K562 (cell line): ENCODE measurements around the gene GABRA5. TPM values are rescaled to one million over a fixed set of nuclear protein-coding genes. Genes with fewer than 3 reads are reported as not detected.

ENCODE experiments used
- ATAC-seq: fragments of 200-7000 bp; cut with Tn5 transposase; 3 replicates; pipeline ENCODE4 v1.9.1; 2020; ENCODE audit warnings: moderate library complexity
- BruUV-seq: library from RNA; stranded (reverse); fragments of 400-500 nt; replicated peaks from 2 replicates; lab custom pipeline; 2021; lab: Mats Ljungman, UMichigan
- CTCF ChIA-PET: fragments of 300-600 bp; formaldehyde crosslinking; extraction: SDS; loops from one replicate; lab custom pipeline; 2021; ENCODE audit warnings: low intra/inter-chr PET ratio; lab: Yijun Ruan, JAX
- POLR2A ChIA-PET: fragments of 300-600, 350-650 bp; sonication (Branson Sonifier 250); formaldehyde crosslinking; extraction: SDS; loops from one replicate; lab custom pipeline; 2021; ENCODE audit warnings: antibody characterized with exemption, inconsistent platforms; lab: Yijun Ruan, JAX
- DNase-seq, 4 experiments: peaks; one replicate each; pipeline versions ENCODE4 v3.0.0 to v3.0.0-alpha.2; 2011 to 2018; ENCODE audit warnings: low spot score in 3 of 4, mixed read lengths in 3 of 4; ENCODE audit errors: extremely low read depth in 1 of 4
- FAIRE-seq: peaks from 2 replicates; lab custom pipeline; 2011; peaks lifted over from hg19 to GRCh38; lab: Jason Lieb, UNC
- H2AFZ ChIP-seq: 2 replicates; pipeline ENCODE4 v1.6.0; 2011; ENCODE audit warnings: low read depth, low read length, control low read depth, inconsistent platforms
- H3K27ac ChIP-seq: fragments of 200-600 bp; 3 replicates; pipeline ENCODE4 v1.8.0; 2011; ENCODE audit warnings: low read depth, mild to moderate bottlenecking, control low read depth, inconsistent platforms, low read length, moderate library complexity, mixed read lengths; ENCODE audit errors: extremely low read depth
- H3K27me3 ChIP-seq, 2 experiments: fragments of 300-600 bp in 1 of 2; 2 replicates in 1 of 2; 3 replicates in 1 of 2; pipeline versions ENCODE4 v1.6.0 to v1.8.0; 2011; ENCODE audit warnings: inconsistent platforms in 2 of 2, low read length in 2 of 2, mild to moderate bottlenecking in 1 of 2, mixed read lengths in 1 of 2, moderate library complexity in 1 of 2; ENCODE audit not compliant: control insufficient read depth in 2 of 2, insufficient read depth in 2 of 2
- H3K36me3 ChIP-seq: fragments of 300-600 bp; 3 replicates; pipeline ENCODE4 v1.8.0; 2011; ENCODE audit warnings: mild to moderate bottlenecking, low read length, inconsistent platforms; ENCODE audit not compliant: control insufficient read depth, insufficient read depth
- H3K4me1 ChIP-seq, 2 experiments: fragments of 200-600 bp in 1 of 2; replicated peaks in 1 of 2; 2 replicates in 1 of 2; 3 replicates in 1 of 2; pipeline versions ENCODE4 v1.5.1 to v1.8.0; 2011; ENCODE audit warnings: inconsistent platforms in 2 of 2, low read length in 2 of 2, mild to moderate bottlenecking in 1 of 2, mixed read lengths in 1 of 2, moderate library complexity in 1 of 2; ENCODE audit not compliant: control insufficient read depth in 2 of 2, insufficient read depth in 2 of 2
- H3K4me2 ChIP-seq: 2 replicates; pipeline ENCODE4 v1.6.1; 2011; ENCODE audit warnings: low read length, control low read depth, inconsistent platforms, mixed read lengths; ENCODE audit not compliant: insufficient read depth
- H3K4me3 ChIP-seq: fragments of 200-600 bp; sonication (generic), shearing (Covaris generic); 2 replicates; pipeline ENCODE4 v1.5.1; 2016; ENCODE audit warnings: control low read depth, inconsistent platforms
- H3K79me2 ChIP-seq: fragments of 200-600 bp; 3 replicates; pipeline ENCODE4 v1.8.0; 2011; ENCODE audit warnings: low read length, inconsistent platforms; ENCODE audit not compliant: control insufficient read depth, insufficient read depth
- H3K9ac ChIP-seq, 2 experiments: 2 replicates each; pipeline versions ENCODE4 v1.6.0 to v1.6.1; 2011; ENCODE audit warnings: low read depth in 2 of 2, low read length in 2 of 2, control low read depth in 1 of 2, inconsistent platforms in 1 of 2, mild to moderate bottlenecking in 1 of 2, mixed read lengths in 1 of 2; ENCODE audit not compliant: insufficient read depth in 1 of 2
- H3K9me1 ChIP-seq: one replicate; pipeline ENCODE4 v1.6.0; 2011; ENCODE audit warnings: inconsistent platforms, mild to moderate bottlenecking, low read length, moderate library complexity; ENCODE audit not compliant: control insufficient read depth, insufficient read depth
- H3K9me3 ChIP-seq: replicated peaks from 2 replicates; pipeline ENCODE4 v1.5.1; 2011; ENCODE audit warnings: low read depth, low read length, inconsistent platforms; ENCODE audit not compliant: control insufficient read depth, insufficient read depth
- H4K20me1 ChIP-seq: replicated peaks from 2 replicates; pipeline ENCODE4 v1.6.1; 2011; ENCODE audit warnings: low read length, inconsistent platforms, mixed read lengths; ENCODE audit not compliant: control insufficient read depth, insufficient read depth
- BMI1 ChIP-seq: fragments of 150-350 bp; IDR thresholded peaks from 2 replicates; pipeline ENCODE4 v1.6.1; 2014; ENCODE audit warnings: low read length
- CHCHD3 ChIP-seq: fragments of 250-450 bp; sonication (Bioruptor Pico); IDR thresholded peaks from 2 replicates; pipeline ENCODE4 v2.1.2; 2022; ENCODE audit warnings: mild to moderate bottlenecking
- FOXM1 ChIP-seq, 2 experiments: fragments of 450-650 bp in 1 of 2; sonication (generic) in 1 of 2; formaldehyde crosslinking in 1 of 2; IDR thresholded peaks; 2 replicates each; pipeline versions ENCODE4 v1.6.1 to v1.9.0; 2017 to 2022; ENCODE audit warnings: low read depth in 2 of 2, mild to moderate bottlenecking in 2 of 2, missing genetic modification reagents in 1 of 2, moderate library complexity in 1 of 2
- HLTF ChIP-seq: fragments of 450-650 bp; IDR thresholded peaks from 2 replicates; pipeline ENCODE4 v1.6.1; 2016
- NR3C1 ChIP-seq: sonication (generic); formaldehyde crosslinking; IDR thresholded peaks from 2 replicates; pipeline ENCODE4 v1.8.1; 2022; ENCODE audit warnings: missing genetic modification reagents
- NRF1 ChIP-seq, 2 experiments: fragments of 450-650 bp; IDR thresholded peaks in 1 of 2; conservative IDR thresholded peaks in 1 of 2; 2 replicates each; pipeline ENCODE4 v1.6.1; 2014; ENCODE audit warnings: mild to moderate bottlenecking in 2 of 2
- PHB ChIP-seq: fragments of 250-450 bp; sonication (Bioruptor Pico); IDR thresholded peaks from 2 replicates; pipeline ENCODE4 v1.5.0; 2021
- RAD21 ChIP-seq, 2 experiments: fragments of 250-450 bp in 1 of 2; fragments of 450-650 bp in 1 of 2; sonication (Bioruptor Pico) in 1 of 2; formaldehyde crosslinking in 1 of 2; IDR thresholded peaks in 1 of 2; conservative IDR thresholded peaks in 1 of 2; 2 replicates each; pipeline versions ENCODE4 v1.4.0 to v1.8.0; 2020 to 2022; ENCODE audit warnings: mild to moderate bottlenecking in 2 of 2, moderate library complexity in 1 of 2
- RBM39 ChIP-seq: fragments of 200-400 bp; formaldehyde crosslinking; optimal IDR thresholded peaks from 2 replicates; pipeline ENCODE3; 2018; ENCODE audit warnings: low read depth, low read length
- SLC30A9 ChIP-seq: fragments of 250-450 bp; sonication (Bioruptor Pico); IDR thresholded peaks from 2 replicates; pipeline ENCODE4 v1.8.0; 2022; ENCODE audit warnings: mild to moderate bottlenecking, moderate library complexity
- TBP ChIP-seq: optimal IDR thresholded peaks from 2 replicates; pipeline ENCODE3; 2011; ENCODE audit warnings: low read depth, low read length, improper control_type of control experiment
- ZC3H8 ChIP-seq: fragments of 450-650 bp; IDR thresholded peaks from 2 replicates; pipeline ENCODE4 v1.6.1; 2017
- ZNF134 ChIP-seq: fragments of 250-450 bp; sonication (Bioruptor Pico); conservative IDR thresholded peaks from 2 replicates; pipeline ENCODE4 v1.4.0; 2020
- ZNF764 ChIP-seq: fragments of 250-450 bp; sonication (Bioruptor Pico); IDR thresholded peaks from 2 replicates; pipeline ENCODE4 v1.4.0; 2020; ENCODE audit warnings: low read depth, mild to moderate bottlenecking, moderate library complexity
- WGBS: fragments of 100-300 bp; shearing (Covaris generic); methylation state at CpG from one replicate; pipeline ENCODE4 v1.1.6; 2016; ENCODE audit warnings: low coverage, mixed read lengths; ENCODE audit not compliant: insufficient coverage; ENCODE audit errors: missing lambda C conversion rate; 5-methylcytosine and 5-hydroxymethylcytosine counted together
- in situ Hi-C: fragments of 300-500 bp; cut with MboI; formaldehyde crosslinking; loops from 4 replicates; pipeline ENCODE4 v1.15.0; 2018; ENCODE audit warnings: inconsistent platforms, mixed read lengths
- intact Hi-C: fragments of 100-400 bp; cut with micrococcal nuclease; formaldehyde crosslinking; loops from 2 replicates; pipeline ENCODE4 v1.14.2; 2022
- polyA plus RNA-seq, 8 experiments: library from polyadenylated mRNA; depleted of rRNA in 4 of 8; stranded (reverse) in 5 of 8; unstranded in 3 of 8; fragments of >200 nt; fragmentation: Nextera tagmentation in 2 of 8; fragmentation: Illumina TruSeq in 1 of 8; extraction: Ambion mirVana in 2 of 8; extraction: Trizol in 1 of 8; gene quantifications; 2 replicates each; pipeline versions ENCODE4 v1.2.1 to v1.2.3, GENCODE V29; 2011 to 2014; ENCODE audit warnings: inconsistent platforms in 1 of 8, missing spikeins in 1 of 8
- total RNA-seq, 7 experiments: library from RNA; depleted of rRNA in 6 of 7; stranded (reverse); fragments of >200 nt in 6 of 7; fragmentation: Illumina TruSeq in 2 of 7; extraction: Trizol in 2 of 7; gene quantifications; 2 replicates each; pipeline versions ENCODE4 v1.2.1 to v1.2.3, GENCODE V29; 2011 to 2021; ENCODE audit warnings: low replicate concordance in 1 of 7
- TF ChIP-seq, protein P1 (sequence below): fragments of 250-450 bp; sonication (Bioruptor Pico); IDR thresholded peaks from 2 replicates; pipeline ENCODE4 v1.4.0; 2020; ENCODE audit warnings: mild to moderate bottlenecking, moderate library complexity
- TF ChIP-seq, protein P2 (sequence below): fragments of 450-650 bp; IDR thresholded peaks from 2 replicates; pipeline ENCODE4 v1.6.1; 2016; ENCODE audit warnings: borderline replicate concordance

Gene GABRA5
- total and polyA plus RNA-seq, 9 of the 15 experiments (the other 6 are each of a cell fraction or from before 2014, with no cell fraction given) = not detected

DNA sequence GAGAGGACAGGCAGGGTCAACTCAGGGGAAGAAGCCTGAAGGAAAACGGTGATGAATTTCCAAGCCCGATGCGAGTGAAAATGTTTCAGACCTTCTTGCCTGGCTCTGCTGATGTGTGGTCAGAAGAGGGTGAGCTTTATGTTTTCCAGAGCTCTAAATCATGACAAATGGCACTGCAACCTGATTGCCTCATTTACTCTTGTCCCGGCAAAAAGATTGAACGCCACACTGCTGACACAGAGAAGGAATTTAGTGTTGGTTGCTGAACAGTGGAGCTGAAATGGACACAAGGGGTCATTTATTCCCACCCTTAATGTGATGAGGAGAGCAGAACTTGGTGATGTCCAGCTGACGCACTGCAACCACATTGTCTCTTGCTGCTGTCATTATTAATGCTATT, 68.0 kb downstream of the GABRA5 start:
- intact Hi-C loops (no loop called here), in situ Hi-C loops (no loop called here)
- FAIRE-seq = no peak
- WGBS = 3% methylated on average over 6 of the region's 6 CpGs
- POLR2A ChIA-PET = no interaction called here
- Histone ChIP-seq H3K27ac (no peak overlapping the region), H3K4me3 (no peak overlapping the region)
- TF ChIP-seq CHCHD3 (no peak), SLC30A9 (CRISPR knock-in tag) (no peak), ZC3H8 (no peak), NRF1 (conservative IDR thresholded peaks at IDR 0.05 in 1 of 2, IDR thresholded peaks at IDR 0.05 in 1 of 2) (no peak), RAD21 (CRISPR knock-in tag; conservative IDR thresholded peaks at IDR 0.05 in 1 of 2, IDR thresholded peaks at IDR 0.05 in 1 of 2) (no peak), BMI1 (no peak), ZNF134 (CRISPR knock-in tag) (no peak), TBP (no peak), RBM39 (no peak), HLTF (no peak), NR3C1 (CRISPR knock-in tag) (no peak), PHB (no peak), FOXM1 (IDR thresholded peaks at IDR 0.05; ENCODE audit: low read depth) (no peak), FOXM1 (CRISPR knock-in tag; IDR thresholded peaks at IDR 0.05; ENCODE audit: low read depth) (no peak), ZNF764 (CRISPR knock-in tag) (no peak)
- TF ChIP-seq, protein P1, sequence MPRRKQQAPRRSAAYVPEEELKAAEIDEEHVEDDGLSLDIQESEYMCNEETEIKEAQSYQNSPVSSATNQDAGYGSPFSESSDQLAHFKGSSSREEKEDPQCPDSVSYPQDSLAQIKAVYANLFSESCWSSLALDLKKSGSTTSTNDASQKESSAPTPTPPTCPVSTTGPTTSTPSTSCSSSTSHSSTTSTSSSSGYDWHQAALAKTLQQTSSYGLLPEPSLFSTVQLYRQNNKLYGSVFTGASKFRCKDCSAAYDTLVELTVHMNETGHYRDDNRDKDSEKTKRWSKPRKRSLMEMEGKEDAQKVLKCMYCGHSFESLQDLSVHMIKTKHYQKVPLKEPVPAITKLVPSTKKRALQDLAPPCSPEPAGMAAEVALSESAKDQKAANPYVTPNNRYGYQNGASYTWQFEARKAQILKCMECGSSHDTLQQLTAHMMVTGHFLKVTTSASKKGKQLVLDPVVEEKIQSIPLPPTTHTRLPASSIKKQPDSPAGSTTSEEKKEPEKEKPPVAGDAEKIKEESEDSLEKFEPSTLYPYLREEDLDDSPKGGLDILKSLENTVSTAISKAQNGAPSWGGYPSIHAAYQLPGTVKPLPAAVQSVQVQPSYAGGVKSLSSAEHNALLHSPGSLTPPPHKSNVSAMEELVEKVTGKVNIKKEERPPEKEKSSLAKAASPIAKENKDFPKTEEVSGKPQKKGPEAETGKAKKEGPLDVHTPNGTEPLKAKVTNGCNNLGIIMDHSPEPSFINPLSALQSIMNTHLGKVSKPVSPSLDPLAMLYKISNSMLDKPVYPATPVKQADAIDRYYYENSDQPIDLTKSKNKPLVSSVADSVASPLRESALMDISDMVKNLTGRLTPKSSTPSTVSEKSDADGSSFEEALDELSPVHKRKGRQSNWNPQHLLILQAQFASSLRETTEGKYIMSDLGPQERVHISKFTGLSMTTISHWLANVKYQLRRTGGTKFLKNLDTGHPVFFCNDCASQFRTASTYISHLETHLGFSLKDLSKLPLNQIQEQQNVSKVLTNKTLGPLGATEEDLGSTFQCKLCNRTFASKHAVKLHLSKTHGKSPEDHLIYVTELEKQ (CRISPR knock-in tag) = no peak
- TF ChIP-seq, protein P2, sequence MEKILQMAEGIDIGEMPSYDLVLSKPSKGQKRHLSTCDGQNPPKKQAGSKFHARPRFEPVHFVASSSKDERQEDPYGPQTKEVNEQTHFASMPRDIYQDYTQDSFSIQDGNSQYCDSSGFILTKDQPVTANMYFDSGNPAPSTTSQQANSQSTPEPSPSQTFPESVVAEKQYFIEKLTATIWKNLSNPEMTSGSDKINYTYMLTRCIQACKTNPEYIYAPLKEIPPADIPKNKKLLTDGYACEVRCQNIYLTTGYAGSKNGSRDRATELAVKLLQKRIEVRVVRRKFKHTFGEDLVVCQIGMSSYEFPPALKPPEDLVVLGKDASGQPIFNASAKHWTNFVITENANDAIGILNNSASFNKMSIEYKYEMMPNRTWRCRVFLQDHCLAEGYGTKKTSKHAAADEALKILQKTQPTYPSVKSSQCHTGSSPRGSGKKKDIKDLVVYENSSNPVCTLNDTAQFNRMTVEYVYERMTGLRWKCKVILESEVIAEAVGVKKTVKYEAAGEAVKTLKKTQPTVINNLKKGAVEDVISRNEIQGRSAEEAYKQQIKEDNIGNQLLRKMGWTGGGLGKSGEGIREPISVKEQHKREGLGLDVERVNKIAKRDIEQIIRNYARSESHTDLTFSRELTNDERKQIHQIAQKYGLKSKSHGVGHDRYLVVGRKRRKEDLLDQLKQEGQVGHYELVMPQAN = no peak
- TF ChIP-seq, all 486 proteins: peak for 0
- no TSS peak for BruUV-seq
- Histone ChIP-seq H3K4me2 (no peak overlapping the region), H4K20me1 (no peaks in the 10 kb centered on the region), H3K9ac (no peak overlapping the region), H3K9me3 (no peaks in the 10 kb centered on the region), H2AFZ (no peak overlapping the region), H3K27me3 (peaks cover 0 to 11% of the 10 kb centered on the region in 2 experiments; a peak in 1 of 5 replicates), H3K79me2 (no peaks in the 10 kb centered on the region), H3K9me1 (no peaks in the 10 kb centered on the region), H3K36me3 (no peaks in the 10 kb centered on the region), H3K4me1 (no peaks in the 10 kb centered on the region)
- ATAC-seq (no peak), DNase-seq (no peak)
- CTCF ChIA-PET = no interaction called here
